Transverse colon (tissue), 4 donors: ENCODE results near the gene SEC24B.
"Not testable (repeated sequence)": the region's sequence is repeated elsewhere in the genome, so short reads cannot be mapped to it uniquely, and the experiment has no call there.

Experiments used
- CTCF ChIP-seq, 5 experiments: fragments of 200-600 bp in 3 of 5; fragments of 450-650 bp in 2 of 5; sonication (generic) in 3 of 5; IDR thresholded peaks; 1 replicate in 2 of 5; 2 replicates in 3 of 5; pipeline ENCODE4 v1.5.1; 2016 to 2017; ENCODE audit warnings: antibody characterized with exemption in 5 of 5, inconsistent platforms in 3 of 5, mild to moderate bottlenecking in 2 of 5, moderate library complexity in 1 of 5
- EP300 ChIP-seq: sonication (generic); formaldehyde crosslinking; IDR thresholded peaks from one replicate; pipeline ENCODE4 v1.6.1; 2017; ENCODE audit warnings: antibody characterized with exemption, low read depth
- POLR2A ChIP-seq: fragments of 450-650 bp; IDR thresholded peaks from one replicate; pipeline ENCODE4 v1.6.1; 2016; ENCODE audit warnings: antibody characterized with exemption, mild to moderate bottlenecking, moderate library complexity
- POLR2AphosphoS5 ChIP-seq, 3 donors: sonication (generic); formaldehyde crosslinking; IDR thresholded peaks; one replicate each; pipeline ENCODE4 v1.6.1; 2016; ENCODE audit warnings: antibody characterized with exemption in 3 of 3

GRCh38 chr4:109579997-109580396 lies 146.4 kb downstream of the SEC24B start:
- TF ChIP-seq POLR2A; CTCF (IDR thresholded peaks at IDR 0.05); POLR2AphosphoS5 (IDR thresholded peaks at IDR 0.05); EP300: not testable (repeated sequence)
